PFSK-1 (cell line): Measurements from ENCODE around the gene TMEM59.

Experiments used
- FOXP2 ChIP-seq: optimal IDR thresholded peaks from 2 replicates; pipeline ENCODE3; 2011; ENCODE audit warnings: borderline replicate concordance, control low read depth, inconsistent platforms; ENCODE audit not compliant: insufficient read depth; ENCODE audit errors: extremely low read length, extremely low read depth
- POLR2AphosphoS5 ChIP-seq: IDR thresholded peaks from 2 replicates; pipeline ENCODE4 v1.6.1; 2012; ENCODE audit warnings: low read depth, mild to moderate bottlenecking, control low read depth, low read length, moderate library complexity
- SIN3A ChIP-seq: IDR thresholded peaks from 2 replicates; pipeline ENCODE4 v1.6.1; 2012; ENCODE audit warnings: mild to moderate bottlenecking, low read length, moderate library complexity, borderline replicate concordance; ENCODE audit not compliant: insufficient read depth
- TAF1 ChIP-seq: IDR thresholded peaks from 2 replicates; pipeline ENCODE4 v1.6.1; 2012; ENCODE audit warnings: low read length, control low read depth, borderline replicate concordance; ENCODE audit not compliant: insufficient read depth
- TF ChIP-seq, protein P1 (sequence below), 2 experiments: IDR thresholded peaks; 2 replicates each; pipeline versions ENCODE4 v1.6.1 to v1.8.0; 2011 to 2012; ENCODE audit warnings: low read depth in 2 of 2, low read length in 2 of 2, control low read depth in 1 of 2, inconsistent platforms in 1 of 2, mild to moderate bottlenecking in 1 of 2, moderate library complexity in 1 of 2; ENCODE audit not compliant: insufficient read depth in 1 of 2

TMEM59 gene

DNA sequence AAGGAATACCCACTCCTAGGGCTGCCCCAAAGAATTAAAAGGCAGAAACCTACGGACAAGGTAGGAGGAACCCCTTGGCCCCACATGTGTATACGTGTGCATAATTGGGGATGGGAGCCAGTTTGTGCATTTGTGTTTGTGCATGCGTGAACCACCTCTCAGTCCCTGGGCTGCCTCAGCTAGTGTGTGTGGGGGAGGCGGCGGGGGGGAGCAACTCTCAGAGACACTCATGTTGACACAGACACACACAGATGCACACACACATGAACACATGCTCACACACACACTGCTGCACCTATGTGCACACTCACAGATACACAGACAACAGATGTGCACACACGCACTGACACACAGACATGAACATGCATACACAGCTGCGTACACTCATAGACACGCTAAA lies 40.1 kb downstream of the TMEM59 start:
- TF ChIP-seq SIN3A (no peak), TAF1 (no peak), FOXP2 (no peak), POLR2AphosphoS5 (no peak)

DNA sequence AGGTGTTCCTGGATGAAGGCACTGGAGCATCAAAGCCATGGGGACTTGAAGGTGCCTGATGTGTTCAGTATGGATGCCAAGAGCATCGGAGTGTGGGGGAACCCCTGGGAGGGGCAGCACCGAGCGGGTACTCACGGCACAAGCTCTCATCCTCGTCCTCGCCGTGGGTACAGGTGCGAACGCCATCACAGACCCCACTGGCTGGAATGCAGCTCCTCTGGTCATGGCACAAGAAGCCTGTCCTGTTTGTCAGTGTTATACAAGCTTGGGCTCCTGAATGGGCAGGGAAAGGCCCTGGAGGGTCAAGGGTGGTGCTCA lies 41.0 kb downstream of the TMEM59 start:
- TF ChIP-seq POLR2AphosphoS5 (no peak), TAF1 (no peak), SIN3A (no peak), FOXP2 (no peak)
- TF ChIP-seq, protein P1, sequence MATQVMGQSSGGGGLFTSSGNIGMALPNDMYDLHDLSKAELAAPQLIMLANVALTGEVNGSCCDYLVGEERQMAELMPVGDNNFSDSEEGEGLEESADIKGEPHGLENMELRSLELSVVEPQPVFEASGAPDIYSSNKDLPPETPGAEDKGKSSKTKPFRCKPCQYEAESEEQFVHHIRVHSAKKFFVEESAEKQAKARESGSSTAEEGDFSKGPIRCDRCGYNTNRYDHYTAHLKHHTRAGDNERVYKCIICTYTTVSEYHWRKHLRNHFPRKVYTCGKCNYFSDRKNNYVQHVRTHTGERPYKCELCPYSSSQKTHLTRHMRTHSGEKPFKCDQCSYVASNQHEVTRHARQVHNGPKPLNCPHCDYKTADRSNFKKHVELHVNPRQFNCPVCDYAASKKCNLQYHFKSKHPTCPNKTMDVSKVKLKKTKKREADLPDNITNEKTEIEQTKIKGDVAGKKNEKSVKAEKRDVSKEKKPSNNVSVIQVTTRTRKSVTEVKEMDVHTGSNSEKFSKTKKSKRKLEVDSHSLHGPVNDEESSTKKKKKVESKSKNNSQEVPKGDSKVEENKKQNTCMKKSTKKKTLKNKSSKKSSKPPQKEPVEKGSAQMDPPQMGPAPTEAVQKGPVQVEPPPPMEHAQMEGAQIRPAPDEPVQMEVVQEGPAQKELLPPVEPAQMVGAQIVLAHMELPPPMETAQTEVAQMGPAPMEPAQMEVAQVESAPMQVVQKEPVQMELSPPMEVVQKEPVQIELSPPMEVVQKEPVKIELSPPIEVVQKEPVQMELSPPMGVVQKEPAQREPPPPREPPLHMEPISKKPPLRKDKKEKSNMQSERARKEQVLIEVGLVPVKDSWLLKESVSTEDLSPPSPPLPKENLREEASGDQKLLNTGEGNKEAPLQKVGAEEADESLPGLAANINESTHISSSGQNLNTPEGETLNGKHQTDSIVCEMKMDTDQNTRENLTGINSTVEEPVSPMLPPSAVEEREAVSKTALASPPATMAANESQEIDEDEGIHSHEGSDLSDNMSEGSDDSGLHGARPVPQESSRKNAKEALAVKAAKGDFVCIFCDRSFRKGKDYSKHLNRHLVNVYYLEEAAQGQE (IDR thresholded peaks at IDR 0.05; ENCODE audit: insufficient read depth in 1 of 2, low read depth in 2 of 2, low read length in 2 of 2), result no peak

DNA sequence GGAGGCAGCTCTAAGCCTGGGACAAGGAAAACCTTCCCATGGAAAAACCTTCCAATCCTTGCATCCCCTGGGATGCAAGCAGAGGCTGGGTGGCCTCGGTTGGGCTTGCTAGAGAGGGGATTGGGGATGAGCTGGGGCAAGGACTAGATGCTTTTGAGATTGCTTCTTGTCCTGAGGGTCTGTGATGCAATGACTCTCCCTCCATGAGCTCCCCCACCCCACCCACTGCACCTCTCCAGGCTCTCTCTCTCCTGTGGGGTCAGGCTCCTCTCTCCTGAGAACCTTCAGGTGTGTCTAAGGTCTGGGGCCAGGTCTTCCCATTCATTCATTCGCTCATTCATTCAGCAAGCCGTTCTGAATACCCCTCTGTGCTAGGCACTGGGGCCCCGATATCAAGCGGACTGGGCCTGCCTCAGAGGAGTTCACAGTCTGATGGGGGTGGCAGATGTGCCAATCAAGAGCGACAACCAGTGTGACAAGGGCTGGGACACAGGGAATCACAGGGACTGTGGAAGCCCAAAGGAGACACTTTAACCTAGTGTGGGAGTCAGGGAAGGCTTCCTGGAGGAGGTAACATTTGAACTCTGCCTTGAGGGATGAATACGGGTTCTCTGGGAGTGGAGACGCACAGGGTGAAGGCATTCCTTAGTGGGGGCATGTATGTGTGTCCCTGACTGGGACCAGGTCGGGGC lies 41.5 kb downstream of the TMEM59 start:
- TF ChIP-seq FOXP2, result no peak
- no peak for TF ChIP-seq POLR2AphosphoS5
- no peak for TF ChIP-seq SIN3A
- TF ChIP-seq, protein P1 (IDR thresholded peaks at IDR 0.05; ENCODE audit: insufficient read depth in 1 of 2, low read depth in 2 of 2, low read length in 2 of 2), result no peak
- no peak for TF ChIP-seq TAF1

DNA sequence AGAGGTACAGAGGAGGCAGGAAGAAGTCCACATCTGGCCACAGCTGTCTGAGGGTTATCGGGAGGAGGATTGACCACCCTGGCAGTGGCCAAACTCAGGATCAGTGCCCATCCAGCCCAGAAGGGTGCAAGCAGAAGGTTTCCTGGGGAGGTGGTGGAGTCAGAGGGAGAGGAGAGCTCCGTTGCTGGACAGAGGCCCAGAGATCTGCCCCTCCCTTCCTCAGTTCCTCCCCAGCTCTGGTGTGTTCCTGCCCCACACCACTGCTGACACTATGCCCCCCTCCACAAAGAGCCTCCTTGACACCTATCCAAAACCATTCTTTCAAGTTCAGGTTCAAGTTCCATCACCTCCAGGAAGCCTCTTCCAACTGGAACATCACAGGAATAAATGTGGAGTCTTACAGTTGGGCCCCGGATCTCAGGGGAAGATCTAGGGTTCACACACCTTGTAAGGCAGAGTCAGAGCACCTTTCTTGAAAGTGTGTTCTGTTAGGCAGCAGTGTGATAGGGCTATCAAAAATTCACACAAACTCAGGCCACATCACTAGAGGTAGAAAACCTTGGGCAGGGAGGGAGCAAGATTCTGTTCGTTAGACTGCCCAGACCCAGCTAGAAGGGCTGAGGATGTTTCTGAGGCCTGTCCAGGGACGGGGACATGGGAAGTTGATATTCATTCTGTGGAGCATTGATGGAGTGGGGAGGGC lies 42.4 kb downstream of the TMEM59 start:
- TF ChIP-seq, protein P1 (IDR thresholded peaks at IDR 0.05; ENCODE audit: insufficient read depth in 1 of 2, low read depth in 2 of 2, low read length in 2 of 2), result peak; percentile 47 to 51; a peak in 1 of 4 replicates
- TF ChIP-seq TAF1, result no peak

DNA sequence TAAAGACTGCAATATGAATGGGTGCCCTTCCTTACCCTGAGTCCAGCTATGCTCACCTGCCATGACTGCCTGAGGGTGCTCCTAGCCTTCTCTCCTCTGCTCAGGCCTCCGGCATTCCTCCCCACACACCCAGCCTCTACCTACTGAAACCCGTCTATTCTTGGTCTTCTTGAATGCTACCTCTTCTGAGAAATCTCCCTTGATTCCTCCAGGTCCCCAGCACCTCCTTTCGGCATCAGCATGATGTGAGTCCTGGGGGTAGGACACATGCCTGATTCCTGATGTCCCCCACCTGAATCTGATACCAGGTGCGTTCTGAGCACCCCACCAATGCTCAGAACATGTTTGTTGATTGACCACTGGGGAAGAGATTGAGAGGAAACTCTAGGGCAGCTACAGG lies 43.6 kb downstream of the TMEM59 start:
- TF ChIP-seq, protein P1 (IDR thresholded peaks at IDR 0.05; ENCODE audit: insufficient read depth in 1 of 2, low read depth in 2 of 2, low read length in 2 of 2), result no peak
- TF ChIP-seq POLR2AphosphoS5 (no peak), TAF1 (no peak), SIN3A (no peak), FOXP2 (no peak)
